Cortex of kidney (tissue), 1 donor: ENCODE results near the gene CYP27C1.
"Not testable (repeated sequence)": the region's sequence is repeated elsewhere in the genome, so short reads cannot be mapped to it uniquely, and the experiment has no call there.

Experiments used
- DNase-seq: peaks from one replicate; lab custom pipeline; 2025; lab: John Stamatoyannopoulos, UW

CYP27C1 gene

DNA sequence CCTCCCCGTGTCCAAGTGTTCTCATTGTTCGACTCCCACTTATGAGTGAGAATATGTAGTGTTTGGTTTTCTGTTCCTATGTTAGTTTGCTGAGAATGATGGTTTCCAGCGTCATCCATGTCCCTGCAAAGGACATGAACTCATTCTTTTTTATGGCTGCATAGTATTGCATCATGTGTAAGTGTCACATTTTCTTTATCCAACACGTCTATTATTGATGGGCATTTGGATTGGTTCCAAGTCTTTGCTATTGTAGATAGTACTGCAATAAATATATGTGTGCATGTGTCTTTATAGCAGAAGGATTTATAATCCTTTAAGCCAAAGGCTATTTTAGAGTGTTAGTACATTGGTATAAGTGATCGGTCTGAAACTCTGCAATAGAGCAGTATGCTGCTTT is 4.0 kb upstream of the CYP27C1 start:
- not testable (repeated sequence) for DNase-seq

DNA sequence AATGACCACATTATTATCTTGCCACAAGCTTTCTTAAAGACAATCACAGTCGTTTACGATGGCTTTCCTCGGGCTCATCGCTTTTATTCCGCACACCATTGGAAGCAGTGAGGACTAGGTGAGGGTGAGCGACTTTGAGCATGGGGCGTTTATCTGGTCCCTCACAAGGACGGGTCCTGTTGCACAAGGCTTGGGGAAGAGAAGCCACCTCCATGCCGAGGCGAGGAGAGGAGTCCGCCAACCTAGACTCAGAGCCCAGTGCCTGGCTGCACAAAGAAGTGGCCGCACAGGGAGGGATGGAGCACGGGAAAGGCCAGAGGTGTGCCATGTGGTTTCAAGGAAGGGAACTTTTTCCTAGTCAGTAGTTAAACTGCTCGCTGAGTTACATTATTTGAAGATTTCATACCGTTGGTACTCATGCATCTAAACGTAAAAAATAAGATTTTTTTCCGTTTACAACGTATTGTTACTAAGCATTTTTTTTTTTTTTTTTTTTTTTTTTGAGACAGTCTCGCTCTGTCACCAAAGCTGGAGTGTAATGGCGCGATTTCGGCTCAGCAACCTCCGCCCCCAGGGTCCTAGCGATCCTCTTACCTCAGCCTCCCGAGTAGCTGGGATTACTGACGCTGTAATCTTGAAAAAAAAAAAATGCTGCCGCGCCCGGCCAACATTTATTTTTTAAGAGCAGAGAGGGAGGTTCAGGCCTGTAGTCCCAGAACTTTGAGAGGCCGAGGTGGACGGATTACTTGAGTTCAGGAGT is 849 bp upstream of the CYP27C1 start:
- no peak for DNase-seq

DNA sequence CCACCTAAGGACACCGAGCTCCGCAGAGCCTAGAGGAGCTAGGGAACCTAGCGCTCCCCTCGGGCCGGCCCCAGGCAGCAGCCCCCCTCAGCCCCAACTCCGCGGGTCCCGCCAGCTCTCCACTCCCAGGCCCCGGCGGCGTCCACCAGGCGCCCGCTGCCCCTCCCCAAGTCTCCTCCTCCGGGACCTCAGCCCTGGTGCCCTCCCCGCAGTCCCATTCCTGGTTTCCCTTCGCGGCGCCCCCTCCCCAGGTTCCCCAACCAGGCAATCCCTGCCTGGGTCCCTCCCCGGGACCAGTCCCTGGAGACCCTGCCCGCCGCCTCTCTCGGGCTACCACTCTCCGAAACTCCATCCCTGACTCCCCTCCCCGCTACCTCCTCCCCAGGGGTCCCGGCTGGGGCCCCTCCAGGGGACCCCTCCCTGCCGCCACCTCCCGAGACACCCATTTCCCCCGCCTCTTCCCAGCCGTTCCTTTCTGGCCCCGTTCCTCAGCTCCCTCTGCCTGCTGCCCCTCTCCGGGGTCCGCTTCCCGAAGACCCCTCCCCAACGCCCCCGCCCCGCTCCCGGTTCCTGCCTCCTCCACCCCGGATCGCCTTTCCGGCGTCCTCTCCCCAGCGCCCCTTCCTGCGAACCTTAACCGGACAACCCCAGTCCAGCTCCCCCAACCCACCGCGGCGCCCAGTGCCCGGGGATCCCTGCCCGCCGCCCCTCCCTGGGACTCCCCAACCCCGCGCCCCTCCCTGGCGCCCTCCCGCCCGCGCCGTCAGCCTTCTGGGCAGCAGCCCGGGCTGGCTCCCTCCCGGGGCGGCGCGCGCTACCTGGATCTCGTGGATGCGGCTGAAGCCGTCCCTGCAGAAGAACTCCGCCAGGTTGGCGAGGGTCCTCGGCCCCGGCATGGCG is 678 bp downstream of the CYP27C1 start:
- no peak for DNase-seq

DNA sequence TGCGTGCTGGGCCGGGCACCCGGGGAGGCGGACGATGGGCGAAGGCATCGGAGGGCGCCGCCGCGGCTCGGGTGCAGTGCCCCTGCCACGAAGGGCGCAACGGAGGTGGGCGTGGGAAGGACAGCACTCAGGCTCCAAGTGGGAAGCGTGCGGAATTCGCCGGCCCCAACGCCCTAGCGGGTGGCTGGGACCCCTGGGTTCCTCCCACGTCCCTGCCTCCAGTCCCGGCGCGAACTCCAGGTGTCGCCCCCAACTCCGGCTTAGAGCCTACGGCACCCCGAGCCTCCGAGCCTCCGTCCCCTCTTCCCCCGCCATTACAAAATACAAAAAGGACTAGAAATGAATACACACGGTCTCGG is 1.3 kb downstream of the CYP27C1 start:
- no peak for DNase-seq

DNA sequence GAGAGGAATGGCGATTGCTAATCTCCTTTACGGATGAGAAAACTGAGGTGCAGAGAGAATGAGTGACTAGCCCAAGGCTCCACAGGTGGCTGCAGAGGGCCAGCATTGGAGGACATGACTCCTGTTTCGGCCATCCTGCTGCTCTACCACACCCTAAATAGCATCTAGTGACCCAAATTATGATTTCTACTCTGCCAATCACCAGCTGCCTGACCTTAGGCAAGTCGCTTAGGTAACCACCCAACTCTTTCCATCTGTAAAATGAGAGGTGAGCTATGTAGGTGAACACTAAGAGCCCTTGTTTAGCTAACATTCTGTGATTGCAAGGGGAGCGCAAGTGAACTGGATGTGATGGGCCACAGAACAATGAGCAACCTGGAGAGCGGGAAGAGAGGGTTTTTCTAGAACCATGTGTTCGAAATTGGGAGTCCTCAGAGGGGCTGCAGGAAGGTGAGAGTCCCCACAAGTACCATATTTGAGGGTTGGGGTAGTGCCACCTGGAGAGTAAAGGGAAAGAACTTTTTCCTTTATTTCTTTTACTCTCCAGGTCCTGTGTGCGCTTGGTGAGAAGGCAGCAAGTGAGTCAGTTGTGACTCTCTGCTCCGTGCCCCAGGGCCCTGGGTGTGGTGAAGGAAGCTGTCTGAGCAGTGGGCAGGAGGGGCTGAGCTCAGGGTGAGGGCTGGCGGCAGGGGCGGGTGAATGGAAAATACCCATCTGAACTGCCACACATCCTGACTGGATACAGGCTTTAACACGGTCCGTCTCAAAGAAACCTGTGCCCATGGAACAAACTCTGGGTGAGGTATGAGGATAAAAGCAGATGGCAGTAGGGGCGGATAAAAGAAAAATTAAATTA is 2.4 kb downstream of the CYP27C1 start:
- no peak for DNase-seq

DNA sequence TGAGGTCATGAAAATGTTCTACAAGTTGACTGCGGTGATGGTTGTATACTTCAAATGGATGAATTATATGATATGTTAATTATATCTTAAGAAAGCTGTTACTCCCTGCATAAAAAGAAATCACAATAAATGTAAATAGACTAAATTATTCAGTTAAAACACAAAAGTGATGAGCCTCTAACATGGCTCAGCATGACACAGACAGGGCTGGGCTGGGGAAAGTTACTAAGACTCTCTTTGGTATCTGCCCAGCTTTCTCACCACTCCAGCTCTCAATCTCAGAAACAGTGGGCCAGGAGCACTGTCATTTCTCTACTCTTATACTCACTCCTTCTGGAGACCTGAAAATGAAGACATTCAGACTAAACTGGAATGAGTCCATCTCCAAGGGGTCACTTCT is 3.5 kb downstream of the CYP27C1 start:
- DNase-seq, result no peak

DNA sequence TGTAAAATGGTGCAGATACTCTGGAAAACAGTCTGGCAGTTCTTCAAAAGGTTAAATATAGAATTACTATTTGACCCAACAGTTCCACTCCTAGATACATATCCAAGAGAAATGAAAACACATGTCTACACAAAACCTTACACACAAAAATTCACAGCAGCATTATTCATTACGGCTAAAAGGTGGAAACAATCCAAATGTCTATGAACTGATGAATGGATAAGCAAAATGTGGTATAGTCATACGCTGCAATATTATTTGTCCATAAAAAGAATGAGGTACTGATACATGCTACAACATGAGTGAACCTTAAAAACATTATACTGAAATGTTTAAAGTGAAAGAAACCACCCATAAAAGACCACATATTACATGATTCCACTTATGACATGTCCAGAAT is 4.0 kb downstream of the CYP27C1 start:
- no peak for DNase-seq

DNA sequence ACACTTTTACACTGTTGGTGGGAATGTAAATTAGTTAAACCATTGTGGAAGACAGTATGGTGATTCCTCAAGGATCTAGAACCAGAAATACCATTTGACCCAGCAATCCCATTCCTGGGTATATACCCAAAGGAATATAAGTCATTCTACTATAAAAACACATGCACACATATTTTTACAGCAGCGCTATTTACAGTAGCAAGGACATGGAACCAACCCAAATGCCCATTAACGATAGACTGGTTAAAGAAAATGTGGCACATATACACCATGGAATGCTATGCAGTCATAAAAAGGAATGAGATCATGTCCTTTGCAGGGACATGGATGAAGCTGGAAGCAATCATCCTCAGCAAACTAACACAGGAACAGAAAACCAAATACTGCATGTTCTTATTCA is 5.9 kb downstream of the CYP27C1 start:
- not testable (repeated sequence) for DNase-seq

DNA sequence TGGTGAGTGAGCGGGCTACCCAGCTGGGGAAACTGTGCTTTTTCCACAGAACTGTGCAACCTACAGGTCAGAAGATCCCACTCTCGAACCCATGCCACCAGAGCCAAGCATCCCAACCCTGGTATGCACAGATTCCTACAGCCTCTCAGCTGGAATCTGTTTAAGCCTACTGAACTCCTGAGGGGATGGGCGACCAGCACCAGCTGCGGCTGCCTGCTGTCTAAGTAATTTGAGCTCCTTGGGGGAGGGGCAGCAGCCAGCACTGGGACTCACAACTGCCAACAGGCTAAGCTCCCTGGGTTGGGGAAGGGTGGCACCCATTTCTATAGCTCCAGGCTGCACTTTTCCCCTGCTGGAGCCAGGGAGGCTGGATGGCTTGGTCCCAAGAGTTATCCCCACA is 11.8 kb downstream of the CYP27C1 start:
- no peak for DNase-seq

DNA sequence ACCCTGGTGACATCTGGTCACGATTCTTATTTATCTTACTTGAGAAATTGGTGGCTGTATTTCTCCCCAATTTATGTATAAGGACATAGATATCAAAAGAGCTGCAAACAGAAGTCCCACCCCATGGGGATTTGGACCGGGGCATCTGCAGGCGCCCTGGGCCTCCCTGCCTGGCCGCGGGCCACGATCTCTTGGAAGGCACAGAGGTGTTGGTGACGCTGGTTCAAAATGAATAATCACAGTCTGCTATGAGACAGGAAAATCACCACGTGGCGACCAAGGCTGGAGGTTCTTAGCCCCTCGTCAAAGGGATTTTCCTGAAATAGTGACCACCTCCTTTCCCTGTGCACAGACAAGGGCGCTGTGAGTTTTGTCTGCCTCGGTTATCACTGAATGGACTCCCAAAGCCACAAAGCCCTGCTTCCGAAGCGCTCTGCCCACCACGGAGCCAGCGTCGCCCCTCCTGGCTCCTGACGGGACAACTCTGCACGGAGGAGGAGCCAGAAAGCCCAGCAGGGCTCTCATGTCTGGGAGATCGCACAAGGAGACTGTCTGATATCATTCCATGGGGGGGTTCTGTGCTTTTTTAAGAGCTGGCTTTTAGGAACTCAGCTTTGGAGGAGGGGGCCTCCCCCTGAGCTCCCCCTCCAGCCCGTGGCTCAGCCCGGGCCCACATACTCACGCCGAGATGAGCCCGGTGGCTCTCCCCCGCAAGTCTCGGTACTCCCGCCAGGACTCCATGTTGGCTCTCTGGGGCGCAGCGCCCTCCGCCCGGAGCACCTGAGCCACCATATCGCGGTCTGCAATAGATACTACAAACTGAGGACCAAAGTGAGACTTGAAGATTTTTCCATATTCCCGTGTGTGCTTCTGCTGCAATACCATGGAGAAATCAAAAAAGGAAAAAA is 14.6 kb downstream of the CYP27C1 start:
- no peak for DNase-seq

DNA sequence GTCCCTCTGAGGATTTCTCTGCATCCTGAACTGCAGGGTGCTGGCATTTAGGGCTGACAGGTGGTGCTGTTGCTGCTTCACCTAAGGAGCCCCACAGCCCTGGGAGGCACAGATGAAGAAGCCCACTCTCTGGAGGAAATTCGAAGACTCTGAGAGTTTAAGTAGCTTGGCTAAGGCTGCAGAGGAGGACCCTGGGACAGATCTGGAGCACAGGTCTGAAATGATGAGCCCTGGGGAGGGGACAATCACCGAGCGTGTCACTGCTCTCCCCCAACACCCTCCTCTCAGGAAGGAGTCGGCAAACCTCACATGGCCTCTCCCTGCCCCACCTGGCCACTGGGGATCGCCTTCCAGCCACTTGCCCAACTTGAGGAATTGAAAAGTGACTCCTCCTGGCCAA is 18.6 kb downstream of the CYP27C1 start:
- DNase-seq, result no peak

DNA sequence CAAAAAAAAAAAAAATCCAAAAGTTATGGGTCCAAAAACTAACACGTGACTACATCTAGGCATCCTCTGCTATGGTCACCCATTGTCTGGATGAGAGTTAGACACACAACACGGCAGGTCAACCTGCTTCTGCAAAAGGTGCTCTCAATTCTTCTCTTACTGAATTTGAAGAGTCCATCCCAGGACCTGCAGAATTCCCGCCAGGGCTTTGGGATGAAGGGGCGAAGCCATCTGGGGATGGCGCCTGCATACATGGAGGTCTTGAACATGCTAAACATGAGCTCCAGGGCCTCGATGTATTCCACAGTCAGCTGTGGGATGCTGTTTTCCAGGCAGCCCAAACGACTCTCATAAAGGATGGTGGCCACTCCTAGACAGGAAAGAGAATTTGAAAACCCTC is 19.1 kb downstream of the CYP27C1 start:
- no peak for DNase-seq

DNA sequence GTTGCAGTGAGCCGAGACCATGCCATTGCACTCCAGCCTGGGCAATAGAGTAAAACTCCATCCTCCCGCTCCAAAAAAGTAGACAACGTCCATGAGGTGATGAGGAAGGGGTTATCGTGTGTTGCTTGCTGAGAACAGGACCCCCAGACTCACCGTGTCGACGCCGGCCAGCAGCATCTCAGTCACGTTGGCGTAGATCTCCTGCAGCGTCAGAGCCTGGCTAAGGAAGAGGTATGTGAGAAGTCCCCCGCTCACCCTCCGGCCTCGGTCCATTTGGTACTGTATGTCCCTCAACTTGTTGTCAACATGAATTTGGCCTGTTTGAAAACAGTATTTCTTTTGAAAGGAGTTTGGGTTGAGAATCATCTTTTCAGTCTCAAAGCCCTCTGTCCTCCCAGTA is 20.9 kb downstream of the CYP27C1 start:
- DNase-seq, result no peak

DNA sequence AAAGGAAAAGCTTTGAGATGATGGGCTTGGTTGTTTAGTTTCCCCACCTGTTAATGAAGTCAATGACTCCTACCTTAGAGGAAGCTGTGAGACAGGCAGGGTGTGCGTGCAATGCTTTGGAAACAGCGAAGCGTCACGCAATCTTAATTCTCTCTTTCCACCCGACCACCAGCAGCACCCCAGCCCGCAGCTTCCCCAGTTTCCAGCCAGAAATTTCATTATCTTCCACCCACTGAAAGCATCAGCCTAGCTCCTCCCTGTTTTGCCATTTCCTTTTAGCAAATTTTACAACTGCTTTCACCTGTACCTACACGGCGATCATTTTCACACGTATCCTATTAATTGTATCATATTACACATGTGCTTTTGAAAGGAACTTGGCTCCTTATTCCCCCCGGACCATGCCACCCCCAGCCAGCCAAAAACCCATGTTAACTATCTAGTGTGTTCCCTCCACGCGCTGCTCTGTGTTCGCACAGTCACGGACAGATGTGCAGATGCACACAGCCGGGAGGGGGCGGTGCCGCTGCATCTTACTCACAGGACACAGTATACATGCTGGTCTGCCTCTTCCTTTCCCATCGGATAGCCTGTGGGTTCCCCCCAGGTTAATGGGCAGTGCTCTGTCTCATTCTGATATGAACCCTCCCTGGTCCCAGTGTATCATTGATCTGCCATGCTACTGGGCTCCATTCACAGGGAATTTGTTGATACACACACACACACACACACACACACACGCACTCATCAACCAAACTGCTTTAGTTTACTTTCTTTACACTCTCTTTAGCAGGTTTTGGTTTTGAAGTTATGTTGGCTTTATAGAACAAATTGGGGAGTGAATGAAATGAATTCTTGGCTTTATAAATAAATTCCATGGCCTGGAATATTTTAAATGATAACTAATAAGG is 22.4 kb downstream of the CYP27C1 start:
- DNase-seq, result no peak

DNA sequence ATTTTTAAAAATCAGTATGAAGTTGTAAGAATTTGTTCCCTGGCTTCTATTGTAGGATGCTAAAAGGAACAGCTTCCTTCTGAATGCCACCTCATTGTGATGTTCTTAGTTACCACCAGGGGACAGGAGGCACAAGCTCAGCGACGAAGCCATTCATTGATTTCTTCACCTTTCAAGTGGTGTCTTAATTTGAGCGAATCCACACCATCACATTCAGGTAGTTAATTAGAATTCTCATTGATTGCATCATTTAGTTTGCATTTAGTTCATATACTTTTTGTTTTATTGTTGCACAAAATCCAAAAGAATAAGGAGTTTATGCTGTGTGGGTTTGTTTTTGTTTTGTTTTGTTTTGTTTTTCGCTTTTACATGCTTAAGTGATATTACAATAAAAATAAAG is 23.1 kb downstream of the CYP27C1 start:
- DNase-seq, result no peak

DNA sequence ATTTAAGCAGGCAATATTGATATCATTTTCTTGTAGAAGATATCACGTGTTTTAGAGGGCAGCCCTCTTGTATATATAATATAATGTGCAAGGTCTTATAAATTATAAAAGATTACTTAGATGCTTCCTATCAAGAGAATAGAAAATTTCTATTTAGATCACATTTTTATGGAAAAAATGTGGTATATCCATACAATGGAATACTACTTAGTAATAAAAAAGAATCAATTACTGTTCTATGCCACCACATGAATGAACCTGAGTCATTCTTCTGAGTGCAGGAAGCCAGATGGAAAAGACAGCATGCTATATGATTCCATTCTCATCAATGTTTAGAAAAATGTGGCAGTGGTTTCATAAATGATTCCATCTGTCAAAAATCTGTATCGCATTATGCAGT is 23.6 kb downstream of the CYP27C1 start:
- no peak for DNase-seq

DNA sequence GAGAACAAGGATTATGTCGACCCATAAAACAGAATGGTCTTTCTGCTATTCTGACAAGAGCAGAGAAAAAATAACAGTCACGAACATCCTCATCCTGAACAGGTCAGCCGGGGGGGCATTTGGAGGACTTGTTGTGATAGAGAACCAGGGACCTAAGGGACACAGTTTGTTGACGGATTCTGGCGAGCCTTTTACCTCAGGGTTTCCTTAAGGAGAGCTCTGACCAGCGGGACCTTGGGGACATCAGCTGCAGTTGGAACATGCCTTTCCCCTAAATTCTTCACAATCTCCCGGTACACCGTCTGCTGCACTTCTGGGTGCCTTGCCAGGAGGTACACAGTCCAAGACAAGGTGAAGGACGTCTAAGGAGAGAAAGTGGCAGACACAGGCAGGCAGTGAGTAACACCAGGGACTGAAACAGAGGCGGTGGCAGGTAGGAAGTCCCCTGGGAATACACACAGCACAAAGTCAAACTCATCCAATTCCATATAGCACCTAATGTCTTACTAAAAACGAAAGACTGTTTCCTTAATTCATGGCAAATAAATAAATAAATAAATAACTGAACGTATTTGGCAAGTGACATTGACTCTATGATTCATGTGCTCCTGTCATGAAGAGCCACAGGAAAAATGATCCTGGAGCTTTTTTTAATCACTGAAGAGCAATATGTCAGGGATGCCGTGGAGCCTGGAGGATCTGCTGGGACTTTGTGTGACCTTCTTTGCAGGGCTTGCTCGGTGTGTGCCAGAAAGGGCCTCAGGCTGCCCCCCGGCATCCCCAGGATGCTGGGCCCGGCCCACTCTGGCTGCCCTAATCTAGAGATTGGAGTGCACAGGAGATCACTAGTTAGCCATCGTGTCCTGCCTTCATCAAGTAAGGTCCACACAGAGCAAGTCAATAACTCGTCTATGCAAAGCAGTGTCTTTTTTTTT is 24.7 kb downstream of the CYP27C1 start:
- no peak for DNase-seq

DNA sequence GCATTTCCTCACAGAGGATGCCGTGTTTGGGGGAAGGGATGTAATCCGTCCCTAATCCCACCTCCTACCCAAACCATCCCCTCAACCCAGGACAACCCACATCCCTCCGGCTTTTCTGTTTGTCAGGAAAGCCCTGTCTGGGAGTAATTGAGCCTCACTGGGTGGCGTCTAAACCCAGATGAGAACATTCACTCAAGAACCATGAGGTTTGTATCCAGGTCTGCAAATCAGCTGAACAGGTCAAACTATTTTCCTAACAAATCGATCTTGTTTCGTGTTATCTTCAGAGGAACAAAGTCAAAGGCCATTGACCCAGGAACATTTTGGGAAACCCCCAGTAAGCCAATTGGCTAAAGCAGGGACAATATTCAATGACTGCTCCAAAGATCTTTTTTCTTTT is 25.7 kb downstream of the CYP27C1 start:
- no peak for DNase-seq

DNA sequence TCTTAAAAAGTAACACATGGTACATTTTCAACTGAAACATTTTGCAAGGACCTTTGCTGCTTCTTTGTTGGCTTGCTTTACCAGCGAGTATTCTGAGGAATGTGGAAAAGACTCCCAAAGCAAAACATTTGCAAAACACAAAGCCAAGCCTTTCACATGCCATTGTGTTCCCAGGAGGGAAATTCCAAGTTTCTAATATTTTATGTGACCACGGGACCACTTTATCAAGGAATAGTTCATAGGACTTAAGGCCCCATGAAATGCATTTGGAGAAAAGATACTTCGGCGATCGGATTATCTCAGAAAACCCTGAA is 26.2 kb downstream of the CYP27C1 start:
- DNase-seq, result no peak
